ENCODE data around the gene GADD45G.

The GADD45G gene

DNA sequence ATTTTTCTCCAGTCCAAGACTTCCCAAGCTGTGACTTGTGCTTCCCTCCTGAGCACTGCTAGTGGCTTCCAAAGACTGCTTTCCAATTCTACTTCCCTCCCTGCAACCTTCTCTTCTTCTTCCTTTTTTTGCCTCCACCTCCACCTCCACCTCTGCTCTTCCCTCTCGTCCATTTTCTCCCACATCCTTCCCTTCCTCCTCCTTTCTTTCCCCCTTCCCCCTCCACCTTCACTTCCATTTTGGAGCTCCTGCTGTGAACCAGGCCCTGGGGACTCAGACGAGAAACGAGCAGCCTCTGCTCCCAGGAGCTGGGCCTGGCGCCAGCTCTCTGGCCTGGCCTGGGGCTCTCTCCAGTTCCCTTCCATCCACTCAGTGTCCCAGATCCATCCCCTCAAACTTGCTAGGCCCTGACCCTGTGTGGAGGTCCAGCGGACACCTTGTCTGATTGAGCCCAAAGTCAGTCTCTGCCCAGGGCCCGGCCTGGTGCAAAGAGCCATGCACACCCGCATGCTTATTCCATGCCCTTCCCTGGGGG lies 5.6 kb downstream of the GADD45G start:
- DNase-seq: no peak

DNA sequence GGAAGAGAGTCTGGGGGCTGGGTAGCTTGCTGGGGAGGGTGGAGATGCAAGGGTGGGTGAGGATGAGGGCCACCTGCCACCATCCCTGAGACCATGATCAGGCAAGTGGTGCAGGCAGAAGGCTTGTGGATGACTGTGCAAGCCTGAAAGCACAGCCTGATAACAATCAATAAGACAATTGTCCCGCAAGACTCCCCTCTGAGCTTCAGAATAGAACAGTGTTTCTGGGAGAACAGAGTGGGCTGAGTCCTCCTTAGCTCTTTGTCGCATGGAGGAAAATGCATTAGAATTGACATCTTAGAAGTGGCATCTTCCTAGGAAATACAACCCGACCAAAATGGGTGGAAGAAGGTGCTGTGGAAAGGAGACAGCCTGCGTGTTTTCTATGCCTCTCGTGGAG lies 6.6 kb downstream of the GADD45G start:
- no peak for DNase-seq

DNA sequence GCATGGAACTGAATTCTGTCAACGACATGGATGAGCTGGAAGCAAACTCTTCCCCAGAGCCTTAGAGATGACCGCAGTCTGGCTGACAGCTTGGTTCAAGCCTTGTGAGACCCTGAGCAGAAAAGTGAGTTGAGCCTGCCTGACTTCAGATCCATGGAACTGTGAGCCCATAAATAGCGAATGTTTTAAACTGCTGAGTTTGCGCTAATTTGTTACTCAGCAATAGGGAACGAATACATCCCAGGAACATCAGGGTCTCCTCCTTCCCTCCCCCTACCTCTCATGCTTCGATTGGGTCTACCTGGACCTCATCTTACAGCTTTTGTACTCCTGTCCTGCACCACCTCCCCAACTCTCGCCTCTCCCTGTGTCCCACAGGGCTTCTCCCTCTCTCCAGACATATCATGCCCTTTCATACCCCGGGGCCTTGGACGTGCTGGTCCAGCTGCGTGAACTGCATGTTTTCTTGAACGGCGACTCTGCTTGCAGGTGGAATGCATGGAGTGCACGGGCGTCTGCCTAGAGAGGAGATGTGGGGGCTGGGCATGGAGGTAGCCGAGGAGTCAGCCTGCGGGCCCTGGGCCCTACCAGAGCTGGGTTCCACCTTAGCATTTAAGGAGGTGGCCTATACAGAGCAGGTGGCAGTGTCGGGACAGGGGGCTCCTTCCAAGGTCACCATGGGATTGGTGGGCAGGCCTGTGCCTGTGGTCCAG lies 7.9 kb downstream of the GADD45G start:
- no peak for DNase-seq

DNA sequence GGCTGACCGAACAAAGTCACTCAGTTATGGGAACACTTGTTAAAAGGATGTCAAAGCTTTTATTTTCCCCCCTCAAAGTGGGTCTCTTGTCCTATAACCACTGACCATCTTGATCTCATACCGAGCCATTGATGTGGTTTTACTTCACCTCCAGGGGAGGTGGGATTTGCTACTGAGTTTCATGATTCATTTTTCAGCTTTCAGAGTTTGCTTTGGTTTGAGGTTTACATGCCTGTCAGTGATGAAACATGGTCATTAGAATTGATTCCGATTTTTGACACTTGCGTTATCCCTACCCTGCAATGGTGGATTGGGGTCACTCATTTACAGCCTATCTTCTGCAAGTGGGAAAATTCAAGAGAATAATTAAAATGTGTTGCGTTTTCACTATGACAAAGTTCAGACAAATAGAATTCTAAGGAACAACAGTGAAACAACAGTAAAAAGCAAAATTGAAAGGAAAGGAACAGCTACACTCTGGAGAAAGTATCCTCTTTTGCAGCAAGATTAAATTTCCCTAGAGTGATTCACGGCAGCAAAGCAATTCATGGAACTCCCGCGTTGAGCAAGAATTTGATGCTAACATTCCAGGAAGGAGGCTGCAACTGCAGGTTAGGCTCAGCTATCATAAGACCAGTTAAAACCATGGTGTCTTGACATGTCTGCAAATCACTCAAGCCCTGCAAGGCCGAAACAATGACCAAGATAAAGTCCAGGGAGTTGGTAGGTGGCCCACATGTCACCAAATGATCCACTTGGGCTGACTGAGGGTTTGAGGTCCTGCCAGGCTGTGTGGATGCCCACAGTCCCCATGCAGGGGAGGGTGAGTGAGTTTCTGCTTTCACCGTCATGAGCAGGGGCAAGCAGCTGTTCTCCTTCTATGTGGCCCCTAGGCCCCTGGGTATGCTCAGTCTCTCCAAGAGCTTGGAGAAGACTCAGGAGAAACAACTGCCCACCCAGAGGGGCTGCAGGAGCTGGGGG lies 9.4 kb downstream of the GADD45G start:
- no peak for DNase-seq

DNA sequence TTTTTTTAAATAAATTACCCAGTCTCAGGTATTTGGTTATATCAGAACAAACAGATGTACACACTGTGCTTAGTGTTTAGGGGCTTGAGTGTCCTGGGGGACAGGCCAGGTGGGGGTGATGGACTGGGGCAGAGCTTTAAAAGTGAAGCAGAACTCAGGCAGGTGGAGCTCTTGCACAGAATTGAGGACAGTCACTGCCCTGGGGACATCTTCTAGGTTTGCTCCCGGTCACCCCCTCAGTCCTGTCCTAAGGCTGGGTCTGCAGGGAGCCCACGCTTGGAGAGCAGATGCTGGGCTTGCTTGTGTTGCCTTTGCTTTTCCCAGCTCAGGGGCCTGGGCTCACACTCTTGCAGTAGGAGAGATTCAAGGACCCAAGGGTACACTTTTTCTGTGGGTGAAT lies 10.8 kb downstream of the GADD45G start:
- no peak for DNase-seq

DNA sequence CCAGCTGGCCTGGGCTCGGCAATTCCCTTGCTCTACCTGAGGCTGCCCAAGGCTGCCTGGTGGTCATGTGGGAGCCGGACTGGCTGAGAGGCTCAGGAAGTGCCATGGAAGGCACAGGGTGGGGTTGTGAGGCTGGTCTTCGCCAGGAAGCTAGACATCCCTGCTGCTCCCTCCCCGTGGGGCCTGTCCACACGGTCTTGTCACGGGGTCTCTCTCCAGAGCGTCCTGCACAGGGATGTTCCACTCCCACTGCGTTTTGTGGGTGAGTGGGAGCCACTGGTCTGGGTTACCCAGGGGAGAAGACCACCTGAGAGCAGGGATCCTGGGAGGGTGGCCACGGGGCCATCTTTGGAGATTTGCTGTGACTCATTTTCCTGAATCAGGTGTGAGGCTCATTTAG lies 11.6 kb downstream of the GADD45G start:
- no peak for DNase-seq

DNA sequence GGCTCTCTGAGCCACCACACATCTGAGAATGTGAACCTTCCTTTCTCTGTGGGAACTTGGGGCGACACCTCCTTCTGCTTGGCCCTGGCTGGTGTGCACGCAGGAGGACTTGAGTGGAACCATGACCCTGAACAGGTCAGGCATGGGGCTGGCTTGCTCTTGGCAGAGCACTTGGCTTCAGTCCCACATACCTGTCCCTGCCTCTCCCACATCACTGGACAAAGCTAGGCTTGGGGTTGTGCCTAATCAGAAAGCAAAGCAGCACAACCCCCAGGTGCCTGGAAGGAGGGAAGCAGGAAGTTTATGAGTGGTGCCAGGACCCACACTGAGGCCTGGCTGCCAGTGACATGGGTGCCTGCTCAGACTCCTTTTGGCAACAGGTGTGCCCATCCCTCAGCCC lies 13.2 kb downstream of the GADD45G start:
- DNase-seq: no peak

DNA sequence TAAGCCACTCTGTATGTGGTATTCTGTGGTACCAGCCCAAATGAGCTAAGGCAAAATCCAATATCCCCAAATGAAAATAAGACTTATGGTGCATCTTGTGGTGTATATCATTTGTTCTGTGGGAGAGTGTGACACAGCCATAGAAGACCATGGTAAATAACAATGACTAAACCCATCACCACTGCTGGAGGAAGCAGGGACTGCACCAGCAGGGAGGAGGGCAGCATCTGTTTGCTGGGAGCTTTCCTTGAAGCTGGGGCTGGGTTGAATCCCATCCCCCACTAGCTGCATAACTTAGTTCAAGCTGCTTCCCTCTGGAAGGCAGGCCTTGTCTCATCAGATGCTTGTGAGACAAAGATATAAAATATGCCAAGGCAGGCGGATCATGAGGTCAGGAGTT lies 14.2 kb downstream of the GADD45G start:
- DNase-seq: no peak

DNA sequence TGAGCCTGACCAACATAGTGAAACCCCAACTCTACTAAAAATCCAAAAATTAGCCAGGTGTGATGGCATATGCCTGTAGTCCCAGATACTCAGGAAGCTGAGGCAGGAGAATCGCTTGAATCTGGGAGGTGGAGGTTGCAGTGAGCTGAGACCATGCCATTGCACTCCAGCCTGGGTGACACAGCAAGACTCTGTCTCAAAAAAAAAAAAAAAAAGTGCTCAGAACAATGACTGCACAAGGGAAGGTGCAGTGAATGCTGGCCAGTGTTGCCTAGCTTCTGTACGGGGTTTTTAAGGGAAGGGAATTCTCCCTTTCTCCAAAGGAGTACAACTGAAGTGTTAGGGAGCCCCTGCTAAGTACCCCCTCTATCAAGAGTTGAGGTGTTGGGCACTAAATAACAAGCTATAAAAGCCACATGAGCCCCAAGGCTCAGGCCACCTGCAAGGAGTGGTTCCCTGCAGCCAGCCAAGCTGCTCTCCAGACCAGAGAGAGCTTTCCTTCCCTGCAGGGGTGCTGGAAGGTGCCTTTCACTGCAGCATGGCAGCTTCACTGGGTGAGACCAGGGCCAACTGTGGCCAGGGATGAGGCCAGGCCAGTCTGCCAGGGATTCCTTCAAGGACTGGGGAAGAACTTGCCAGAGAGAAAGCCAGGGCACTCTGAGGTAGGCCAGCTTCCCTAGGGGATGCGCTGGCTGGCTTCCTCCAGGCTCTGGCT lies 14.8 kb downstream of the GADD45G start:
- no peak for DNase-seq

DNA sequence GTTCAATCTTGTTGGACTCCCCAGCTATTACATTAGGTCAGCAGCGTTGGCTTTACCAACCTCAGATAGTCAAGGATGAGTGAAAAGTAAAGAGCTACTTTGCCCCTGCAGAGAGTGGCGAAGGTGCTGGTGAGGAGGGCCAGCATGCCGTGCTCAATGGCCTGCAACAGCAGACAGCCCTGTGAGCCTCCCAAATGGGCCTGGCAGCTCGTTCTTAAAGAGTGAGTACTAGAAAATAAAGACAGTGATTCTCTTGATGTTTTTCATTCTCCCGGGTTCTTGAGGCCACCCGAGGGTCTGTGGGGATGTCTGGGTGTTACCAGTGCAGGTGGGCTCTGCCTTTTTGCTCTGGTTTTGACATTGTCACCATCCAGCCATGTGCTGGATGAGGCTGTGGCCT lies 16.2 kb downstream of the GADD45G start:
- DNase-seq: no peak

DNA sequence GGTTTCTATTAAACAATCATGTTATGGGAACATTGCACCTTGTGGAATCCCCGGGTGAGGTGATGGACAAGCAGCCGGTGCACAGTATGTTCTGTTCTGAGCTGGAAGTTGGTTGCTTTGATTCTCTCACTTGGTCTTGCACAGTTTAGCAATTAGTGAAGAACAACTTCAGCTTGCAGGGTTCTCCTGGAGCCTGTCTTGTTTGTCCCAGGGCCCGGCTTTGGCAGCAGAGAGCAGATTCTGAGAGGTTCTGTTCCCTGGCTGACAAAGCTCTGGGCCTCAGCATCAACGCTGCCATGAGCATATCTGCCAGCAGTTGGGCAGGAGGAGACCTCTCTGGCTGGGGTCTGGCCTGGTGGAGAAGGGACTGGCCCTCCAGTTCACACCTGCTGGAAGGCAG lies 16.9 kb downstream of the GADD45G start:
- no peak for DNase-seq

DNA sequence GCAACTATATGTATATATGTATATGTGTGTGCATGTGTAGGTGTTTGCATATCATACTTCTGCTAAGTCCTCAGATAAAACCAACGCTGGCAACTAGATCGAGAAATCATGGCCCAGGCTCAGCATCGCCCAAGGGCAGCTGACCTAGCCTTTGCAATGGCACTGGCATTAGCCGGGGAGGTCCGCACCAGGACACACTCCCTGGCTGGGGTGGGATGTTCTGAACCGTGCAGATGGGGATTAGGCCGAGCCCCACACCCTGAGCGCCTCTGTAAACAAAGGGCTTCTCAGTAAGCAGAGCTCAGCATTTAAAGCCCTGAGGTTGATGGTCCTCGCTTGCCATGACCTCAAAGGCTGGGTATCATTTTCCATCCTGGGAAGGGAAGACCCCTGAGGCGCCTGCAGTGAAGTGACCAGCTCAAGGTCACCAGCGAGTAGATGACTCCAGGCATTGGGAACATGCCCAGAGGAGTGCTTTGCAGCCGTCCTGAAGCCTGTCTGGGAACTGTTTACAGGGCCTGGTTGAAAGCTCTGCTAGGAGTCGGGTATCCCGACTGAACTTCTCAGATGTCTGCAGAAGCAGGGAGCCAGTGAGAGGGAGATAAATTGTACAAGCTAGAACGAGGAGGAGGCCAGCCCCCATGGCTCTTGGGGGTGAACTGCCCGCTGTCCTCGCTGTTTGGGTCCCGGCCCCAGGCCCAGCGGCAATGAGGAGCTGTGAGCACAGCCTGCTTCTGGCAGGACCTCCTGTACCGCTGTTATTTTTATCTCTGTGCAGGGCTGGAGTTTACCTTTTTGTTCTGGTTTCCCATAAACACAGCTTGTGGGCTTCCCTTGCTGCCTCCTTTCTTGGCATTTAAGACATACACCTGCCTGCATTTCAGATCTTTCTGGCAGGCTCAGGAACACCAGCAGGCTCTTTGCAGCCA lies 18.4 kb downstream of the GADD45G start:
- no peak for DNase-seq

- no peak for DNase-seq
Observed at GRCh38 chr9:89623925-89624420, 19.2 kb downstream of the GADD45G start.

DNA sequence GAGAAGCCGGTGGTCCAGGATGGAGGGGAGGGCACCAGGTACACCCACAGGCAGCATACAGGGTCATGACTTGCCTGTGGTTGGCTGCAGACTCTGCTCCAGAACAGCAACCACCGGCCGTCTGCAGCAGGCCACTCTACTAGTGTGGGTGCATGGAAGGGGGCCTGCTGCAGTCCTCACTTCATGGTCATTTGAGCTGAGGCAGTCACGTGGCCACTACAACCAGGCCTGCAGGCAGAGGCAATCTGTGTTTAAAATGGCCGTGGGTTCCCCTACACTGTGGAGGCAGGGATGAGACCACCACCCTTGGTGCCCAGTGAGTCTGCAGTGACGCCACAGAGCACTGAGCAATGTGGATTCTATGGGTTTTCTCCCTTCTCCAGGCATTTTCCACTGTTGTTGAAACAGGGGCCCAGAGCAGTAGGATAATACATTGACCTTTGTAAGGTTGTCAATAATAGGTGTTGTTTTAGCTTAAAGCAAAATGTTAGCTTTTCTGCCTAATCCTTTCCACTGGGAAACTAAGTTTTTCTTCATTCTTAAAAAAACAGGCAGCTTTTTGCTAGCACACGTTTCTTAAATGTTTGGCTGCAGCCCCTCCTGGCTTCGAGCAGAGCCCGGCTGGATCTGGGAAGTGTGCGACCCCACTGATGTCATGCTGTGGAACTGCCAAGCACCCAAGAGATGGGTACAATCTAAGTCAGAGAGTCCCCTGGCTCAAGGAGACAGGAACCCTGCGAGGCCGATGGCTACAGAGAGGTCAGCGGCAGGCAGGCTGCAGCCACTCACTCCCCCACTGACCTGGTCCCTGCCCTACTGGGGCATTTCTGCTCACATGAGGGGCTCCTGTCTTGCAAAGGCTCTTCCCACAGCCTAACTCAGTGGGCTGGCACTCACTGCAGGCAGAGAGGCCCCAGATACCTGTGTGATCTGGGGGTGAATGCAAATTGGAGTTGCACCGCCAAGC lies 21.2 kb downstream of the GADD45G start:
- DNase-seq: no peak

GRCh38 chr9:89626741-89627265 lies 22.0 kb downstream of the GADD45G start:
- no peak for DNase-seq

DNA sequence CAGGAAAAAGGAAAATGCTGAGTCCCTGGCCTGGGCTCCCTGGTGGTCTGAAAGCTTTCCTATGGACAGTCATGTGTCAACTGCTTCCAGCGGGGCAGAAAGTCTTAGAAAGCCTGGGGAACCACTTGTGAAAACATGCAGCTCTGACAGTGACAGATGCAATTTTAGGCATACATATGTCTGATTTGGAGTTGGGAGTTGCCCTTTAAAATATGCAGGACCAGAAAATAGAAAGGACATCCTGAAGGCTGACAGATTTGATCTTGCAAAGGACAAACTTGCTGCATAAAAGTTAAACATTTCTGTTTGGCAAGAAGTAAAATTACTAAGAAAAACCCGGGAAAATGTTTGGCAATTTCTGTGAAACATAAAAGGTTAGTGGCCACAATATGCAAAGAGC lies 23.8 kb downstream of the GADD45G start:
- DNase-seq: no peak

DNA sequence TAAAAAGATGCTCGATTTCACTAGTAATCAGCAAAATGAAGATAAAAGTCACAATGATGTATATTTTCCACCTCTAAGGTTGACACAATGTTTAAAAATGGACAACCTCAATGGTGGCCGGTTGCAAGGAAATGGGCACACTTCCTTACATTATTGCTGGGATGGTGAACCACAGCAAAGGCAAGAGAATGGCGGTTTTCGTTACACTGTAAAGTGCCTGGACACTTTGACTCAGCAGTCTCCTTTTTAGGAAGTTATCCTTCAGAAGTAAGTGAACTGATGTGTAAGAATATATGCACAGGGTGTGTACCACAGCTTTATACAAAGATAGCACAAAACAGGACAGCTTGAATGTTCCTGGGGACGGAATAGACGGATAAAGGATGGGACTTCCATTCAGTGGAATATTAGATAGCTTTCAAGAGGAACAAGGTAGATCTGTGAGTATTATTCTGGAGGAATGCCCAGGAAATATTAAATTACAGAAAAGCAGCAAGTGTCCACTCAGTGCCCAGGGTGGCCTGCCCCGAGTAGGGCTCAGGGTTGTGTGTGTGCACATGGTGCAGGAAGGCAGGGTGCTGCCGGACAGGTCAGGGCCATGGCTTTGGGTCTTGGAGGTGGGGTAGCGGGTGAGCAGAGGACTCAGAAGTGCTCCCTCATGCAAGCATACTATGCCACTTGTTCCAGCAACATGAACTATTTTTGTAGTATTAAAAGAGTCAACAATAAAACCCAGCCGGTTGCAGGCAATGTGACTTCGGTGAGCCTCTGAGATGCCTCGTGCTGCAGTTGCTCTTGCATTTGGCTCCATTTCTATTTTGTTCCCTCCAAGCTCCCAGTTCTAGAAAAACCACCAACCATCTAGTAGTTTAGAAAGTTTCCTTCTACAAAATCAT lies 24.5 kb downstream of the GADD45G start:
- DNase-seq: no peak

DNA sequence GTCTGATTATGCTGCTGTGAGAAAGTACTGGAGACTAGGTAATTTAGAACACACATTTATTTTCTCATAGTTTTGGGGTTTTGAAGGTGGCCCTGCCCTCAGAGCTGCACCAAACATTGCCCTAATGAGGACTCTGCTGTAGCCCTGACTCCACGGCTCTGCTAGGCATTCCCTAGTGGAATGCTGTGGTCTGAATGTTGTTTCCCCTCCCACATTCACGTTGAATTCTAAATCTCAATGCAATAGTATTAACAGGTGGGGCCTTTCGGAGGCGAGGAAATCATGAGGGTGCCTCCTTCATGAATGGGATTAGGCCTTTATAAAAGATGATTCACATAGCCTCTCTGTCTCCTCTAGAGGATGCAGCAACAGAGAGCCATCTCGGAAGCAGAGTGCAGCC lies 25.7 kb downstream of the GADD45G start:
- no peak for DNase-seq

DNA sequence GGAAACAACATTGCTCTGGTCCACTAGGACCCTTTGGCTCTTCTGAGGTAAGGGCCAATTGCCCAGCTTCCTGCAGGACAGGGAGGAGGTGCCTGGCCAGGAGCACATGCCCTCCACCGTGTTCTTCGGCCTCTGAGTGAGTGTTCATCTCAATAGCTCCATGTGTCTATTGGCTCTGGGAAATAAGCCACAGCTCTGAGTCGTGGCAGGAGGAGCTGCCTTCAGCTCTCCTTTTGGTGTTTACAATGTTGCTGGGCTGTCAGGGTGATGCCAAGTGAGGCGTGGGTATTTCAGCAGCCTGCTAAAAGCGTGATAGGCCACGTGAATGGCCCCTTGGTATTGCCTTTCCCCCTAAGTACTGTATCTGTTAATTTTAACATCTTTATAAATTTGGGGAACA lies 26.6 kb downstream of the GADD45G start:
- no peak for DNase-seq
